ENCODE measurements around the gene SLCO3A1.

Gene SLCO3A1

GRCh38 chr15:92155934-92156333 lies 302.4 kb downstream of the SLCO3A1 start:
- WGBS (ENCODE audit: extremely low coverage, insufficient coverage, insufficient read length) = no CpG with 5 or more reads among the region's 9 CpGs
- H3K79me2 ChIP-seq (ENCODE audit: control insufficient read depth, insufficient read depth, low read length, poor library complexity) = no peaks in the 10 kb centered on the region
- H3K27ac ChIP-seq (ENCODE audit: low read depth, low read length) = no peak overlapping the region
- no peak overlapping the region for H2AFZ ChIP-seq (ENCODE audit: insufficient read depth, low read length, poor library complexity)
- H3K9me3 ChIP-seq (ENCODE audit: insufficient read depth, low read depth, low read length) = no peaks in the 10 kb centered on the region
- DNase-seq = no peak
- no peak overlapping the region for H4K8ac ChIP-seq (ENCODE audit: low read depth, low read length)
- no peak overlapping the region for H4K12ac ChIP-seq (ENCODE audit: low read depth, low read length)
- H3K4me3 ChIP-seq (ENCODE audit: low read depth, low read length) = no peak overlapping the region
- no peaks in the 10 kb centered on the region for H3K27me3 ChIP-seq (ENCODE audit: insufficient read depth, low read length)
- no peaks in the 10 kb centered on the region for H3K36me3 ChIP-seq (ENCODE audit: control insufficient read depth in 1 of 2, insufficient read depth in 2 of 2, low read length in 2 of 2)
- H3K9ac ChIP-seq (ENCODE audit: low read length) = no peak overlapping the region
- H2BK120ac ChIP-seq (ENCODE audit: insufficient read depth, low read length, poor library complexity) = no peak overlapping the region
- H3K4me1 ChIP-seq (ENCODE audit: control insufficient read depth in 1 of 2, insufficient read depth in 2 of 2, low read length in 2 of 2) = peaks cover 0 to 2% of the 10 kb centered on the region in 2 experiments
- no peak overlapping the region for H2BK5ac ChIP-seq (ENCODE audit: low read depth, low read length, poor library complexity)
- no peak overlapping the region for H2BK12ac ChIP-seq (ENCODE audit: low read length)
- H3K4ac ChIP-seq (ENCODE audit: low read depth, low read length) = no peak overlapping the region
- H3K4me2 ChIP-seq (ENCODE audit: low read length) = no peak overlapping the region
- H2AK5ac ChIP-seq (ENCODE audit: low read length) = no peak overlapping the region
- H3K18ac ChIP-seq (ENCODE audit: low read length) = no peak overlapping the region
- H3K79me1 ChIP-seq (ENCODE audit: low read length) = no peaks in the 10 kb centered on the region
- H3K14ac ChIP-seq (ENCODE audit: low read length) = no peak overlapping the region
- no peak overlapping the region for H4K91ac ChIP-seq (ENCODE audit: low read depth, low read length)
- no peak overlapping the region for H3K23ac ChIP-seq (ENCODE audit: low read length)

GRCh38 chr15:92157666-92158298 lies 304.3 kb downstream of the SLCO3A1 start:
- H3K18ac ChIP-seq (ENCODE audit: low read length) = no peak overlapping the region
- H4K8ac ChIP-seq (ENCODE audit: low read depth, low read length) = no peak overlapping the region
- no peak for DNase-seq
- no peak overlapping the region for H3K4me2 ChIP-seq (ENCODE audit: low read length)
- peaks cover 0 to 2% of the 10 kb centered on the region in 2 experiments for H3K4me1 ChIP-seq (ENCODE audit: control insufficient read depth in 1 of 2, insufficient read depth in 2 of 2, low read length in 2 of 2)
- no peak overlapping the region for H3K14ac ChIP-seq (ENCODE audit: low read length)
- no peak overlapping the region for H2AK5ac ChIP-seq (ENCODE audit: low read length)
- H2BK12ac ChIP-seq (ENCODE audit: low read length) = no peak overlapping the region
- H3K9ac ChIP-seq (ENCODE audit: low read length) = no peak overlapping the region
- WGBS (ENCODE audit: extremely low coverage, insufficient coverage, insufficient read length) = no CpG with 5 or more reads among the region's 10 CpGs
- H4K12ac ChIP-seq (ENCODE audit: low read depth, low read length) = no peak overlapping the region
- no peaks in the 10 kb centered on the region for H3K79me1 ChIP-seq (ENCODE audit: low read length)
- no peak overlapping the region for H3K23ac ChIP-seq (ENCODE audit: low read length)
- H3K4me3 ChIP-seq (ENCODE audit: low read depth, low read length) = no peak overlapping the region
- no peaks in the 10 kb centered on the region for H3K36me3 ChIP-seq (ENCODE audit: control insufficient read depth in 1 of 2, insufficient read depth in 2 of 2, low read length in 2 of 2)
- no peak overlapping the region for H3K27ac ChIP-seq (ENCODE audit: low read depth, low read length)
- H4K91ac ChIP-seq (ENCODE audit: low read depth, low read length) = no peak overlapping the region
- no peak overlapping the region for H2BK120ac ChIP-seq (ENCODE audit: insufficient read depth, low read length, poor library complexity)
- no peaks in the 10 kb centered on the region for H3K79me2 ChIP-seq (ENCODE audit: control insufficient read depth, insufficient read depth, low read length, poor library complexity)
- H2BK5ac ChIP-seq (ENCODE audit: low read depth, low read length, poor library complexity) = no peak overlapping the region
- no peaks in the 10 kb centered on the region for H3K27me3 ChIP-seq (ENCODE audit: insufficient read depth, low read length)
- no peaks in the 10 kb centered on the region for H3K9me3 ChIP-seq (ENCODE audit: insufficient read depth, low read depth, low read length)
- H3K4ac ChIP-seq (ENCODE audit: low read depth, low read length) = no peak overlapping the region
- H2AFZ ChIP-seq (ENCODE audit: insufficient read depth, low read length, poor library complexity) = no peak overlapping the region

- Histone ChIP-seq H2BK120ac (ENCODE audit: insufficient read depth, low read length, poor library complexity) (no peak overlapping the region), H3K9me3 (ENCODE audit: insufficient read depth, low read depth, low read length) (no peaks in the 10 kb centered on the region), H3K14ac (ENCODE audit: low read length) (no peak overlapping the region), H3K36me3 (ENCODE audit: control insufficient read depth in 1 of 2, insufficient read depth in 2 of 2, low read length in 2 of 2) (no peaks in the 10 kb centered on the region), H3K23ac (ENCODE audit: low read length) (no peak overlapping the region), H3K4me2 (ENCODE audit: low read length) (no peak overlapping the region), H3K4ac (ENCODE audit: low read depth, low read length) (no peak overlapping the region), H3K4me3 (ENCODE audit: low read depth, low read length) (no peak overlapping the region), H2BK5ac (ENCODE audit: low read depth, low read length, poor library complexity) (no peak overlapping the region), H3K27me3 (ENCODE audit: insufficient read depth, low read length) (no peaks in the 10 kb centered on the region), H4K91ac (ENCODE audit: low read depth, low read length) (no peak overlapping the region), H2AK5ac (ENCODE audit: low read length) (no peak overlapping the region), H3K9ac (ENCODE audit: low read length) (no peak overlapping the region), H4K8ac (ENCODE audit: low read depth, low read length) (no peak overlapping the region), H3K27ac (ENCODE audit: low read depth, low read length) (no peak overlapping the region), H2BK12ac (ENCODE audit: low read length) (no peak overlapping the region), H3K4me1 (ENCODE audit: control insufficient read depth in 1 of 2, insufficient read depth in 2 of 2, low read length in 2 of 2) (peaks cover 0 to 2% of the 10 kb centered on the region in 2 experiments), H3K79me1 (ENCODE audit: low read length) (no peaks in the 10 kb centered on the region), H4K12ac (ENCODE audit: low read depth, low read length) (no peak overlapping the region), H2AFZ (ENCODE audit: insufficient read depth, low read length, poor library complexity) (no peak overlapping the region), H3K18ac (ENCODE audit: low read length) (no peak overlapping the region), H3K79me2 (ENCODE audit: control insufficient read depth, insufficient read depth, low read length, poor library complexity) (no peaks in the 10 kb centered on the region)
- peak; percentile 43 to 61 for DNase-seq
- no CpG with 5 or more reads among the region's 6 CpGs for WGBS (ENCODE audit: extremely low coverage, insufficient coverage, insufficient read length)
These were observed 304.9 kb downstream of the SLCO3A1 start for GRCh38 chr15:92158426-92158825.

- no peak overlapping the region for H3K4me2 ChIP-seq (ENCODE audit: low read length)
- no peak overlapping the region for H4K12ac ChIP-seq (ENCODE audit: low read depth, low read length)
- H3K27me3 ChIP-seq (ENCODE audit: insufficient read depth, low read length) = no peaks in the 10 kb centered on the region
- DNase-seq = no peak
- no peak overlapping the region for H2BK120ac ChIP-seq (ENCODE audit: insufficient read depth, low read length, poor library complexity)
- H3K4ac ChIP-seq (ENCODE audit: low read depth, low read length) = no peak overlapping the region
- no peak overlapping the region for H3K9ac ChIP-seq (ENCODE audit: low read length)
- H3K79me1 ChIP-seq (ENCODE audit: low read length) = peaks cover 2% of the 10 kb centered on the region
- H3K36me3 ChIP-seq (ENCODE audit: control insufficient read depth in 1 of 2, insufficient read depth in 2 of 2, low read length in 2 of 2) = no peaks in the 10 kb centered on the region
- no peak overlapping the region for H4K91ac ChIP-seq (ENCODE audit: low read depth, low read length)
- no peak overlapping the region for H3K4me3 ChIP-seq (ENCODE audit: low read depth, low read length)
- H2AFZ ChIP-seq (ENCODE audit: insufficient read depth, low read length, poor library complexity) = no peak overlapping the region
- H2BK5ac ChIP-seq (ENCODE audit: low read depth, low read length, poor library complexity) = no peak overlapping the region
- H2AK5ac ChIP-seq (ENCODE audit: low read length) = no peak overlapping the region
- no peak overlapping the region for H3K14ac ChIP-seq (ENCODE audit: low read length)
- no peak overlapping the region for H2BK12ac ChIP-seq (ENCODE audit: low read length)
- H3K4me1 ChIP-seq (ENCODE audit: control insufficient read depth in 1 of 2, insufficient read depth in 2 of 2, low read length in 2 of 2) = peaks cover 4 to 8% of the 10 kb centered on the region in 2 experiments
- no peak overlapping the region for H3K27ac ChIP-seq (ENCODE audit: low read depth, low read length)
- no peak overlapping the region for H4K8ac ChIP-seq (ENCODE audit: low read depth, low read length)
- WGBS (ENCODE audit: extremely low coverage, insufficient coverage, insufficient read length) = no CpG with 5 or more reads among the region's 2 CpGs
- H3K9me3 ChIP-seq (ENCODE audit: insufficient read depth, low read depth, low read length) = no peaks in the 10 kb centered on the region
- no peak overlapping the region for H3K23ac ChIP-seq (ENCODE audit: low read length)
- no peak overlapping the region for H3K18ac ChIP-seq (ENCODE audit: low read length)
- H3K79me2 ChIP-seq (ENCODE audit: control insufficient read depth, insufficient read depth, low read length, poor library complexity) = no peaks in the 10 kb centered on the region
These were observed 306.0 kb downstream of the SLCO3A1 start for GRCh38 chr15:92159481-92159880.
